GM04503 (cell line): ENCODE data around the gene POR.
A peak's percentile ranks its signal among the peaks of the same experiment; 100 is the strongest.

Source experiments
- DNase-seq: peaks from one replicate; pipeline ENCODE4 v3.0.0-alpha.2; 2012; ENCODE audit warnings: low read depth

POR gene

DNA sequence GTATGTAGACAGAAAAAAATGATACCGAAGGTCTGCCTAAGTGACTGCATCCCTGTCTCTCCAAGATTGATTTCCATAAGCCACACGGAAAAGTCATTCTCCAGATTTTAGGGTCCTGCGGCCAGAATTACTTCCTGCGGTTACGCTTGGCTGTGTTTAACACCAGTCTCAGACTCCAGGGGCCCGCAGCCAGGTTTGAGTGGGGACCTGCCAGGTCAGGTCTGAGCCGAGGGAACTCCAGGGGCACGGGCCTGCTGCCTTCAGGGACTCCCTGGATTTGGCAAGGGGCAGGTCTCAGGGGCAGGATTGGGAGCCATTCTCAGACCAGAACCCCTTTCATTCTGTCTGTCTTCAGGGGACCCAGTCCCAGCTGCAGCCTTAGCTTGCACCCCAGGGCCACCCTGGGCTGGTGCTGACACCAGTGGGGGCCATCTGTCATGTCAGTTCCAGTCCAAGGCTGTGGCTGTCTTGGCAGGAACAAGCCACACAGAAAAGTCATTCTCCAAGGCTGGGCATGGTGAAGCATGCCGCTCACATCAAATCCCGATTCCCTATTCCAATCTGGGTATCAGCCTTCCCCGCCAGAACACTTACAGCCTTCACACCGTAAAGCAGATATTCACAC, 40.5 kb downstream of the POR start:
- no peak for DNase-seq

DNA sequence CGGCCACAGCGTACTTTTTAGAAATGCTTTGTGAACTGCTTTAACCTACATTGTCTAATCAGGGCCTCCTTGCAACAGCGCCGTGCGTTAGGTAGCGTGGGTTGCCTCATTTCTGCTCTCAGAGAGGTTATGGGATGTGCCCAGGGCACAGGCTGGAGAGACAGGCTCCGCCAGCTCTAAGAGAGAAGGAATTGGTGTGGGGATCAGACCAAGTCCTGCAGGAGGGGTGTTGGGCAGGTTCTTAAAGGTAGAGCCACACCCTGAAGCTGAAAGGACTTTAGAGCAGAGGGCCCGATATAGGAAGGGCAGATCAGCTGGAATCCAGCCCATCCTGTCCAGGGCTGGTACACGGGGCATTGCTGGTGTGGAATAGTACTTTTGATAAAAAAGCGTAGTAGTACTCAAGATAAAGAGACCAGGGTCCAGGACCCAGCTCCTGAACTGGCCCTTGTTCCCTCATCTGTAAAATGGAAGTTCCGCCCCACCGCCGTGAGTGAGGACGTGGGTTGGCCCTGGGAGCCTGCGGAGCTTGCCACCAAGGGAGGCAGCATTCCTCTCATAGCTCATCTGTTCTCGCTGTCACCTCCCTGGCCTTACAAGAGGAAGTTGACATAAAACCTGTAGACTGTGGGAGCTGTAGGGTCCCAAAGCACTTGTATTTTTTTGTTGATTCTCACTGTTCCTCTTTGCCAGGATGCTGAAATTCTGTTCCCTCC, 42.2 kb downstream of the POR start:
- no peak for DNase-seq

- no peak for DNase-seq
Measured at GRCh38 chr7:75958802-75959543, 44.0 kb downstream of the POR start.

- DNase-seq, result no peak
Measured at GRCh38 chr7:75960372-75960771, 45.4 kb downstream of the POR start.

DNA sequence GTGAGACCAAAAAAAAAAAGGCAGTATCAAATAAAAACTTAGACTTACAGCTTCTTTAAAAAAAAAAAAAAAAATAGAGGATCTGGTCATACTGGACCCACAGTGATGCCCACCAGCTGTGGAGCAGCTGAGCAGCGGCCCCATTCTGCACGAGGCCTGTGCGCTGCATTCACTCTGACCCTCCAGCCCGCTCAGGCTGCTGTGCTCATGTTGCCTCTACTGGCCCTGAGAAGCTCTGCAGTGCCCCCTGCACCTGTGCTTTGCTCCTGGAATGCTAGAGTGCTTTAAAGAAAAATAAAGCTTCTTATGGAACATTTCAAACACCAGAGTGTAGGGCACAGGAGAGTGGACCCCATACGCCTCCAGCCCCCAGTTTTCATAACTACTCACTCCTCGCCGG, 46.3 kb downstream of the POR start:
- no peak for DNase-seq

DNA sequence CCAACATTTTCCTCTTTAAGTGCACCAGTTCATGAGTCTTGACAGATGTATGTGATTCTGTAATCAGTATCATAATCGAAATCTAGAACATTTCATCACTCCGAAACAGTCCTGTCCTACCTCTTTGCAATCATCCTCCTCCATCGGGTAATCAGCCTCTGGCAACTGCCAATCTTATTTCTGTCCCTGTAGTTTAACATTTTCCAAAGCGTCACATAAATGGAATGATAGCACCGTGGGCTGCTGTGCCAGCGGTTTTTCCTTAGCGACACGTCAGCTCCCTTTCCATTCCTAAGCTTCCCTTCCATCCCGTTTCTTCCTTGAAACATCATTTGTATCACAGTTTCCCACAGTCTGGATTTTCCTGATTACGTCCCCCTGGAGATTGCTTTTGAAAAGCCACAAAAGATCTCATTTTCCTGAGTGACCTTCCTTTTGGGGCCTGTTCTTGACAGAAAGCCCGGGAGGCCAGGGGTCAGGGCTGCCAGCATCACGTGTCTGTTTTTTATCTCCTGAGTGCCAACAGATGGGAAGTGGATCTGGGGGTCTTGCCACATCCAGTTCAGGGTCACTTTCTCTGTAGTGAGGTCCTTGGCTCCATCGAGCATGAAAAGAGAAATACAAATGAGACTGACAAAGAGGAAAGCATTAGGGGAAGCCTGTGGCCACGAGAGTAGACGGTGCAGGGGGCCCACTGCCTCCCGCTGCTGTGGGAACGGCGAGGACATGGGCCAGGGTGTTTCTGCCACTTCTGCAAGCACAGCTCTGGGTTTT, 47.8 kb downstream of the POR start:
- peak; percentile 87 for DNase-seq

GRCh38 chr7:75963381-75963995, 48.5 kb downstream of the POR start:
- no peak for DNase-seq

- no peak for DNase-seq
Measured at GRCh38 chr7:75965617-75966016, 50.7 kb downstream of the POR start.

DNA sequence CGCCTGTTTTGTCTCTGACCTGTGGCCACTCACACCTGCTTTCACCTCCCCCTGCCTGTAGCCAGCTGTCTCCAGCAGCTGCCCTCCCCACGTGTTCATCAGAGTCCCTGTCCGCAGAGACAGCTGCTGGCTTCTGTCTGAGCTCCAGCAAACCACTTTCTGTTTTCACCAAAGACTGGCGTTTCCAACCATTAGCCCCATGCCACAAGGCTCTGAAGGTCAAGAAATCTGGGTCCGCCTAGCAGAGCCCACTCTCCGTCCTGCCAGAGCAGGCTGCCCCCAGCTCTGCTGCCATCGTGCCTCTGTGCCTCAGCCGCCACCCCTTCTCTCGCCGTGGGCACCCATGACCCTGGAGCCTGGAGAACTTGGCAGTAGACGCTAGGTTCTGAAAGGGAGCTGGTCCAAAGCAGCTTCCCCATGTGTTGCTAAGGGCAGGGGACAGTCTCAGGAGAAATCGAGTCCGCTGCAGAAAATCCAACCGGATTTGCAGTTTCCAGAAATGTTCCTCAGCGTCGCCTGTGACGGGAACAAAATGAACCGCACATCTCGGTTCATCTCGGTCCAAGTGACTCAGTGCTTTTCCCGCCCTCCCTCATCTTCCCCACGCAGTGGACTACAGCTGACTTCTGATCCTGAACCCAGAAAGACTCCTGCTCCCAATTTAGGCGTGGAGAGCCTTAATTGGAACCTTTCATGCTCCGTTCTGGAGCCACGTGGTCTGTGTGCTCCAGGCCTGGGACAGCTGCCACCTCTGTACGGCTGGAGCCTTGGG, 51.4 kb downstream of the POR start:
- peak; percentile 43 for DNase-seq

GRCh38 chr7:75967055-75967454, 52.1 kb downstream of the POR start:
- no peak for DNase-seq

- DNase-seq, result no peak
Measured at GRCh38 chr7:75967487-75967997, 52.6 kb downstream of the POR start.

GRCh38 chr7:75968012-75968411, 53.1 kb downstream of the POR start:
- DNase-seq, result no peak

DNA sequence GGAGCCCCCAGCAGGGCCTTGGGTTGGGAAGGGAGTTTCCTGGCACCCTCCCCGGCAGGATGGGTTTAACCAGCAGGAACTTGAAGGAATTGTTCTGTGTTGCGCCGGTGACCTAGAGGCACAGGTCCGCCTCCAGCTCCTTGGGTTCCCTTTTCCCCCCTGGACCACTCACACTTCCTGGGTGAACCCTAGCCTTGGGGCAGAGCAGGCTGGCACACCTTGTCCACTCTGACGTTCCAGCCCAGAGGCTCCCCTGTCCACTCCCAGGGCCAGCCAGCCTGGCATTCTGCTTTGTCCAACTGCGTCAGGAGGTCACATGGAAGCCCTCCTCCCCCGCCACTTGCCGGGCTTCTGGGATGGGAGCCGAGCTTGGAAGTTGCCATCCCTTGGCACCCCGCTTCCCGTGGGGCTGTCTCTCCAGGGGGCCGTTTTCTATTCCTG, 53.6 kb downstream of the POR start:
- no peak for DNase-seq

DNA sequence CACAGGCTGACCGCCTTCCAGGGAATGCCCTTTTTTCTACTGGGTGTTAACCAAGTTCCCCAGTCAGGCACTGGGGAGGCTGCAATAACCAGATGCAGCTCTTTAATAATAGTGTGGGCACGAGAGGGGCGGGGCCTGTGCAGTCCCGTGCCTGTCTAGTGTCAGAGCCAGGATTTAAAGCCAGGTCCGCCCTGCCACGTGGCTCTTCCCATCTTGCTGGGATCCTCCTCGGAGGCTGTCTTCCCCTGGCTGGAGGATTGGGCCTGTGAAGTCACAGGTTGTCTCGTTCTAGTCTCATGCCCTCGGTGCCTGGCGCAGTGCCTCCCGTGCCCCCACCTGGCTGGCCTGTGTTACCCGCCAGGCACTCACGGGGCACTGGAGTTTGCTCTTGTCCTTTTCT, 54.2 kb downstream of the POR start:
- no peak for DNase-seq

DNA sequence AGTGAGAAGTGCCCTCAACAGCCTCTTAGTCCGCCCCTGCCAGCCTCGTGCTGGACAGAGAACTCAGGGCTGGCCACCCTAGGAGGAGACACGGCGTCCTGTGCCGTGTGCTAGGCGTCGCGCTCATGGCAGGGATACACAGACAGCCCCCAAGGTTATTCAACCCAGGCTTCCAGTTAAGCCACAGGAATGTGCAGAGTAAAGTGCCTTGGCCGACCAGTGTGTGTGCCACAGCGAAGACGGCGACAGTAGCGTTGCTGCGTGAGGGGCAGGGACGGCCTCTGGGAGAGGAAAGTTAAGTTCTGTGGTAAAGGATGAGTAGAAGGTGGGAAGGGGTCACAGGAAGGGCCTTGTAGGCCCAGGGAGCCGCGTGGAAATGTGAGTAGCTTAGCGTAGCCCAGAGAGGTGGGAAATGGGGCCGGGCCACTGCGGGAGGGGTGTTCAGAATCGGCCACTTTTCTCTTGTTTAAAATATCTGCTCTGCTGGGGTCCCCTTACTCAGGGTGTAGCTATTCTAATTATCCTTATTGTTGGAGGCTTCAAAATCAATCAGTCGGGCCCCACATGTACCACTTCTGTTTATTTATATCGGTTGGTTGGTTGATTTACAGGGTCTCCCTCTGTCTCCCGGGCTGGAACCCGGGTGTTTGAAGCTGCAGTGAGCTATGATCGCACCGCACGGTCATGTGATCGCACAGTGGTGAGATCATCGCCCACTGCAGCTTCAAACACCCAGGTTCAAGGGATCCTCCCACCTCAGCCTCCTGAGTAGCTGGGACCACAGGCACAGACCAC, 54.9 kb downstream of the POR start:
- no peak for DNase-seq

DNA sequence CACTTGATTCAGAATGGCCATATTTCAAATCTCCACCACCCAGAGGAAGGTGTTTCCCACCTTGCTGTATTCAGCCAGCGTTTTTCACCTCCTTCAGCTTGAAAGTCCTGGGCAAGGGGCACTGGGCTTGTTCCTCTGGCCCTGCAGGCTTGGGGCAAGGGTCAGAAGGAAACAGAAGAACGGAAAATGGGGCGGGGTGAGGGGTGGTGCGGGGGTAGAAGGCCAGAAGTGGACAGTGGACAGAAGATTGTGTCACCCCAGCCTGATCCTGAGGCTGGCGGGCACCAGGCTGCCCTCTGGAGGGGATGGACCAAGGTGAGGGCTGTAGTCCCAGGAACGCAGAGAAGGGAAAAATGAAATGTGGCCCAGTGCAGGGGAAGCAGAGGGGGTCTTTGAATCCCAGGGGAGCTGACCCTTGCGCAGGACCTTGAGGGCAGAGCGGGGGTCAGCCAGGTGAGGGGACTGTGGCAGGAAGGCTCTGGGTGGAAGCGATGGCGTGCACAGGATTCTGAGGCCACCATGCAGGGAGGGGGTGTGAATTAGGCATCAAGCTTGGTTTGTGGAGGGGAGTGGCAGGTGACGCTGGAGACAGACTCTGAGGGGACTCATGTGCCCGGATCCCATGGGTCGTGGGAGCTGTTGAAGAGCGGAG, 56.5 kb downstream of the POR start:
- DNase-seq, result no peak

DNA sequence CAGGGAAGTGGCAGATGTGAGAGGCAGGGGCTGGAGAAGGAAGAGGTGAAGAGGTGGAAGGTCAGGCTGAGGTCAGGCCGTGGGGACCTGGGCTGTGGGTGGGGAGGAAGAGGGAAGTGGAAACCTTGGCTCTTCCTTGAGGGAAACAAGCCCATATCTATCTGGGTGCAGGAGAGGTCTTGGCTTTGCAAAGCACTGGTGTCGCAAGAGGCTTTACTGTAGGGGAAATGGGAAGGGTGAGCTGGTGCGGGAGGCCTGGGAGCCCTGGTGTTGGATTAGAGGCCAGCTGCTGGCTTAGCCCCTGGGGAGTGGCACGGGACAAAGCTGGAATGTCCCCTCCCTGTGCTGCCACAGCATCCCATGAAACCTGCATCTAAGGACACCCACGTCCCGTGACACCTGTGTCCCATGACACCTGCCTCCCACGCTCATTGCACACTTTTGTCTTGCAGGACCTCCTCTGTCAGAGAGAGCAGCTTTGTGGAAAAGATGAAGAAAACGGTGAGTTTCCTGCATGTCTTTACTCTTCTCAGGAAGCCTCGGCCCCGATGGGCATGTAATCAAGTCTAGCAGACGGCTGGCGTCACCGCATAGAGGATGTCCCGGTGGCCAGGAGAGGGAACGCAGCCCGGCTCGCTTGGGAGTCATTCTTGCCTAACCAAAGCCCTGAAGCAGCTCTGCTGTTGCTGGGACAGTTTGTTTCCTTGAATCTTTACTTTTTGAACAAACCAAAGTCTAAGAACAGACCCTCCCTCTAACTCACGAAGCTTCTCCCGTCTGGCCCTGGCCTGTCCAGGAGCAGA, 57.2 kb downstream of the POR start:
- no peak for DNase-seq

- DNase-seq, result no peak
Measured at GRCh38 chr7:75977743-75978142, 62.8 kb downstream of the POR start.
